ENCODE results near the gene CMKLR1. TPM values are rescaled to one million over a fixed set of nuclear protein-coding genes. Genes with fewer than 3 reads are reported as not detected.

The CMKLR1 gene
- total RNA-seq, 1 donor from 2014 or later = not detected

DNA sequence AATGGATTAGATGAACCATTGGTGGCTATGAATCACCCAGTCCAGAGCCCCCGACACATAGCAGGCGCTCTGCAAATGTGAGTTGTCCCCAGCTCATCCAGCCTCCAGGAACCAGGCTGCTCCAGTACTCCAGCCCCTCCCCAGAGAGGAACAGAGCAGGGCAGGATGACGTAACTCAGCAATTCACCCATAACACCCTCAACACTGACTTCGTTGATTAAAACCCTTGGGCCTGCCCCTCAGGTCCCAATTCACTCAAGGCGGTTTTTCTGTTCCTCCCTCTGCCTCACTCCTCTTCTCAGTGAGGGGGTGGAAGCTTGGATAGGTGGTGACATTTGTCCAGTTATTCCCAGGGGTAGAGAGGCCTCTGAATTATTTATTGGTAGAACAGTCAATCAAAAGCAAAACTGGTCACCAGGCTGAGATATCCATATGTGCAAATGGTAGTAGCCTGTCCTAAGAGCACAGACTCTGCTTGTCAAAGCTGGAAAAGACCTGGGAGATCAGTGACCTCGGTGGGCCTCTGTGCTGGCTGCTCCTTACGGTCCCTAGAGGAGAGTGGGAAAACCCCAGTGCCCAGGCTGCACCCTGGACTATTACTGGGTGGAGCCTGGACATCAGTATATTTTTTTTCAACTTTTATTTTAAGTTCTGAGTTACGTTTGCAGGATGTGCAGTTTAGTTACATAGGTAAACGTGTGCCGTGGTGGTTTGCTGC lies 97.0 kb downstream of the CMKLR1 start:
- Mint-ChIP-seq H3K27ac (peak overlapping the region; percentile 91), H3K4me1 (peaks cover 22% of the 10 kb centered on the region)

DNA sequence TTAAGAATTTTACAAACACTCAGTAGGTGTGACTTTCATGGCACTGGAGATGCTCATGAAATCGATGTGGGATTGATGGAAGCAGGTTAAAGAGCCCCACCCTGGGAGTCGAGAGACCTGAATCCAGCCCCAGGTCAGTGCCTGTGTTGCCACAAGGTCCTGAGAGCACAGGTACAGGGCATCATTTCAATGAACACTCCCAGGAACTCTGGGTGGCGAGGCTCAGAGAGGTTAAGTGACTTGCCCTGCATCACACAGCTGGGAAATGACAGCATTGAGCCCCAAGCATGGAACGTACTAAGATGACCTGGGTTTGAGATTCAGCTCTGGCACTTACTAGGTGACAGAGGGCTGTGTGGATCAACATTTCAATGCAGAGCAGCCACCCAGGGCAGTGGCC lies 98.2 kb downstream of the CMKLR1 start:
- Mint-ChIP-seq H3K9me3 (peaks cover 15% of the 10 kb centered on the region), H3K27ac (no peak overlapping the region), H3K4me1 (peaks cover 30% of the 10 kb centered on the region), H3K27me3 (ENCODE audit: insufficient read depth, low read depth) (peaks cover 18% of the 10 kb centered on the region), H3K4me3 (no peak overlapping the region), H3K36me3 (no peaks in the 10 kb centered on the region)
- H3K79me2 ChIP-seq (ENCODE audit: low read depth) = no peaks in the 10 kb centered on the region
- no peaks in the 10 kb centered on the region for H4K20me1 ChIP-seq (ENCODE audit: low read depth)
- peaks cover 2% of the 10 kb centered on the region for H3F3A ChIP-seq (ENCODE audit: low read depth)
- no peaks in the 10 kb centered on the region for H3K4me1 ChIP-seq
- TF ChIP-seq EZH2 (IDR thresholded peaks at IDR 0.05) (no peak), EZH2phosphoT487 (IDR thresholded peaks at IDR 0.05) (no peak)
- TF ChIP-seq, protein P1, sequence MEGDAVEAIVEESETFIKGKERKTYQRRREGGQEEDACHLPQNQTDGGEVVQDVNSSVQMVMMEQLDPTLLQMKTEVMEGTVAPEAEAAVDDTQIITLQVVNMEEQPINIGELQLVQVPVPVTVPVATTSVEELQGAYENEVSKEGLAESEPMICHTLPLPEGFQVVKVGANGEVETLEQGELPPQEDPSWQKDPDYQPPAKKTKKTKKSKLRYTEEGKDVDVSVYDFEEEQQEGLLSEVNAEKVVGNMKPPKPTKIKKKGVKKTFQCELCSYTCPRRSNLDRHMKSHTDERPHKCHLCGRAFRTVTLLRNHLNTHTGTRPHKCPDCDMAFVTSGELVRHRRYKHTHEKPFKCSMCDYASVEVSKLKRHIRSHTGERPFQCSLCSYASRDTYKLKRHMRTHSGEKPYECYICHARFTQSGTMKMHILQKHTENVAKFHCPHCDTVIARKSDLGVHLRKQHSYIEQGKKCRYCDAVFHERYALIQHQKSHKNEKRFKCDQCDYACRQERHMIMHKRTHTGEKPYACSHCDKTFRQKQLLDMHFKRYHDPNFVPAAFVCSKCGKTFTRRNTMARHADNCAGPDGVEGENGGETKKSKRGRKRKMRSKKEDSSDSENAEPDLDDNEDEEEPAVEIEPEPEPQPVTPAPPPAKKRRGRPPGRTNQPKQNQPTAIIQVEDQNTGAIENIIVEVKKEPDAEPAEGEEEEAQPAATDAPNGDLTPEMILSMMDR (IDR thresholded peaks at IDR 0.05) = no peak
- H3K36me3 ChIP-seq = no peaks in the 10 kb centered on the region
- H3K4me3 ChIP-seq = no peak overlapping the region
- H3K9me3 ChIP-seq (ENCODE audit: low read depth) = no peaks in the 10 kb centered on the region
- no peak overlapping the region for H3K9ac ChIP-seq
- DNase-seq (ENCODE audit: low spot score) = no peak
- H3K27me3 ChIP-seq = peaks cover 11% of the 10 kb centered on the region
- no peak overlapping the region for H2AFZ ChIP-seq (replicated peaks)
- no peak overlapping the region for H3K4me2 ChIP-seq
- no peak overlapping the region for H3K27ac ChIP-seq

More for the DNA sequence above, 97.0 kb downstream of the CMKLR1 start:
- Histone ChIP-seq H3F3A (ENCODE audit: low read depth) (no peaks in the 10 kb centered on the region), H3K9me3 (ENCODE audit: low read depth) (no peaks in the 10 kb centered on the region), H3K4me1 (no peaks in the 10 kb centered on the region), H2AFZ (replicated peaks) (no peak overlapping the region), H3K9ac (no peak overlapping the region), H3K79me2 (ENCODE audit: low read depth) (no peaks in the 10 kb centered on the region), H3K4me2 (no peak overlapping the region), H3K36me3 (no peaks in the 10 kb centered on the region), H3K4me3 (no peak overlapping the region), H4K20me1 (ENCODE audit: low read depth) (no peaks in the 10 kb centered on the region), H3K27ac (no peak overlapping the region), H3K27me3 (no peaks in the 10 kb centered on the region)
- DNase-seq (ENCODE audit: low spot score) = no peak
- TF ChIP-seq EZH2 (IDR thresholded peaks at IDR 0.05) (no peak), EZH2phosphoT487 (IDR thresholded peaks at IDR 0.05) (no peak)
- TF ChIP-seq, protein P1 (IDR thresholded peaks at IDR 0.05) = no peak
- Mint-ChIP-seq H3K9me3 (peaks cover 14% of the 10 kb centered on the region), H3K27me3 (ENCODE audit: insufficient read depth, low read depth) (peaks cover 18% of the 10 kb centered on the region), H3K4me3 (no peak overlapping the region), H3K36me3 (no peaks in the 10 kb centered on the region)

DNA sequence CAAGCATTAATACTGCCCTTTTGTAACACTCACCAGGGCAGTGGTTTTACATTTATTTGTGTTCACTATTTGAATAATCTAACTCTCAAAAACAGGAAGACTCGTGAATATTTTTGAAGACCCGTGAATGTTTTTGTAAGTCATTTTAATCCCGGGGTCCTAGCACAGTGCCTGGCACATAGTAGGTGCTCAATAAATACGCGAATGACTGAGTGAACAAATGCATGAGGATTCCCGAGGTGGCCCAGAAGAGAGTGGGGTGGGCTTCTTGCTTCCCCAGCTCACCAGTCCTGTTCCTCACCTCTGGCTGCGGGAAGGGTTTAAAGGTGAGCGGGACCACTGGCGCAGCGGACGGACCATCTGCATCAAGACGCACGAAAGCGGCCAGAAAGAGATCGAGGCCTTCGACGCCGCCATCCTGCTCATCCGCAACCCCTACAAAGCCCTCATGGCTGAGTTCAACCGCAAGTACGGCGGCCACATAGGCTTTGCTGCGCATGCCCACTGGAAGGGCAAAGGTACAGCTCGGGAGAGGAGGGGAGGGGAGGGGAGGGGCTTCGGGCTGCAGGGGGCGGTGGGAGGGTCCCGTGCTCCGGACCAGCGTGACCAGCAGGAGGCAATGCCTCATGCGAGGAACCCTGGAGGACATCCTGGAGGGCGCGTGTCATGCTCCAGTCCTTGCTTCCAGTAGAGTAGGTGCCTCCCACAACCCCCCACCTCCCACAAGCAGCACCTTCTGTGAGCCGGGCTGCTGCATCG lies 98.9 kb downstream of the CMKLR1 start:
- H3K4me2 ChIP-seq = no peak overlapping the region
- no peak overlapping the region for H3K4me3 ChIP-seq
- peaks cover 38% of the 10 kb centered on the region for H3K4me1 Mint-ChIP-seq
- H3K9me3 Mint-ChIP-seq = peaks cover 15% of the 10 kb centered on the region
- no peaks in the 10 kb centered on the region for H3K9me3 ChIP-seq (ENCODE audit: low read depth)
- H3K27ac Mint-ChIP-seq = no peak overlapping the region
- no peak overlapping the region for H3K9ac ChIP-seq
- H3K4me1 ChIP-seq = peaks cover 6% of the 10 kb centered on the region
- no peak for TF ChIP-seq EZH2 (IDR thresholded peaks at IDR 0.05)
- TF ChIP-seq, protein P1 (IDR thresholded peaks at IDR 0.05) = no peak
- no peak for TF ChIP-seq EZH2phosphoT487 (IDR thresholded peaks at IDR 0.05)
- H3K4me3 Mint-ChIP-seq = peak overlapping the region; percentile 46
- no peaks in the 10 kb centered on the region for H3K36me3 Mint-ChIP-seq
- no peaks in the 10 kb centered on the region for H4K20me1 ChIP-seq (ENCODE audit: low read depth)
- no peak overlapping the region for H2AFZ ChIP-seq (replicated peaks)
- no peak for DNase-seq (ENCODE audit: low spot score)
- no peaks in the 10 kb centered on the region for H3K36me3 ChIP-seq
- no peak overlapping the region for H3K27ac ChIP-seq
- peaks cover 9% of the 10 kb centered on the region for H3F3A ChIP-seq (ENCODE audit: low read depth)
- H3K79me2 ChIP-seq (ENCODE audit: low read depth) = no peaks in the 10 kb centered on the region
- H3K27me3 ChIP-seq = peaks cover 11% of the 10 kb centered on the region
- H3K27me3 Mint-ChIP-seq (ENCODE audit: insufficient read depth, low read depth) = peaks cover 18% of the 10 kb centered on the region

All from neural progenitor cell (in vitro differentiated cells).